ENCODE results near the gene AFF2.

AFF2 gene

GRCh38 chrX:148495176-148495575 lies 5.2 kb upstream of the AFF2 start:
- TF ChIP-seq CTCF (IDR thresholded peaks at IDR 0.05; ENCODE audit: low read depth, low read length): no peak

GRCh38 chrX:148498067-148498466 lies 2.4 kb upstream of the AFF2 start:
- TF ChIP-seq CTCF (IDR thresholded peaks at IDR 0.05; ENCODE audit: low read depth, low read length): no peak
- DNase-seq (ENCODE audit: extremely low read depth, low read depth): no peak

More at GRCh38 chrX:148495176-148495575, 5.2 kb upstream of the AFF2 start:
- no peak for DNase-seq (ENCODE audit: extremely low read depth, low read depth)

GRCh38 chrX:148499638-148500422 lies 587 bp upstream of the AFF2 start:
- TF ChIP-seq CTCF (IDR thresholded peaks at IDR 0.05; ENCODE audit: low read depth, low read length): no peak
- no peak for DNase-seq (ENCODE audit: extremely low read depth, low read depth)

- TF ChIP-seq CTCF (IDR thresholded peaks at IDR 0.05; ENCODE audit: low read depth, low read length): no peak
- DNase-seq (ENCODE audit: extremely low read depth, low read depth): no peak
Measured at GRCh38 chrX:148501386-148502066, 1.1 kb downstream of the AFF2 start.

GRCh38 chrX:148504506-148504905 lies 4.1 kb downstream of the AFF2 start:
- DNase-seq (ENCODE audit: extremely low read depth, low read depth): no peak
- no peak for TF ChIP-seq CTCF (IDR thresholded peaks at IDR 0.05; ENCODE audit: low read depth, low read length)

- DNase-seq (ENCODE audit: extremely low read depth, low read depth): no peak
- no peak for TF ChIP-seq CTCF (IDR thresholded peaks at IDR 0.05; ENCODE audit: low read depth, low read length)
Measured at GRCh38 chrX:148507418-148507817, 7.0 kb downstream of the AFF2 start.

- DNase-seq (ENCODE audit: extremely low read depth, low read depth): no peak
- no peak for TF ChIP-seq CTCF (IDR thresholded peaks at IDR 0.05; ENCODE audit: low read depth, low read length)
Measured at GRCh38 chrX:148512453-148512852, 12.0 kb downstream of the AFF2 start.

Data from AG09319 (cell line).